Right lobe of liver (tissue), 4 donors: ENCODE measurements around the gene CALD1.

ENCODE experiments used
- CTCF ChIP-seq, 4 donors: fragments of 200-600 bp in 3 of 4; fragments of 450-650 bp in 1 of 4; IDR thresholded peaks; one replicate each; pipeline versions ENCODE4 v1.5.1 to v1.8.0; 2016 to 2022; ENCODE audit warnings: antibody characterized with exemption in 4 of 4, mild to moderate bottlenecking in 2 of 4
- POLR2A ChIP-seq: fragments of 450-650 bp; IDR thresholded peaks from one replicate; pipeline ENCODE4 v1.6.1; 2017; ENCODE audit warnings: antibody characterized with exemption, mild to moderate bottlenecking
- donor health status: DM: no; HTN: no; CAD: no.
- donor health status: DM: no; HTN: no; CAD: no.
- donor health status: DM: no; HTN: yes; CAD: no.

GRCh38 chr7:134986363-134987251 lies 207.2 kb downstream of the CALD1 start, which contains the start of gene AGBL3:
- TF ChIP-seq CTCF (IDR thresholded peaks at IDR 0.05) (peak; percentile 59 to 76 (median 68)), POLR2A (peak; percentile 70)
